Activated CD8-positive, alpha-beta T cell treated with anti-CD3 and anti-CD28 coated beads for 36 hours (primary cell): Measurements from ENCODE around the gene HSH2D. TPM values are rescaled to one million over a fixed set of nuclear protein-coding genes. Genes with fewer than 3 reads are reported as not detected.
"Not testable (repeated sequence)": the region's sequence is repeated elsewhere in the genome, so short reads cannot be mapped to it uniquely, and the experiment has no call there.

ENCODE experiments used
- ATAC-seq: fragments of 200-7000 bp; cut with Tn5 transposase; one replicate; pipeline ENCODE4 v1.10.0; 2021; ENCODE audit warnings: mild to moderate bottlenecking, moderate library complexity
- CTCF ChIA-PET: fragments of 350-600 bp; sonication (Branson Sonifier 250); formaldehyde crosslinking; loops from one replicate; lab custom pipeline; 2021; ENCODE audit warnings: antibody characterized with exemption; lab: Charles Lee
- POLR2A ChIA-PET: fragments of 350-600 bp; sonication (Branson Sonifier 250); formaldehyde crosslinking; loops from one replicate; lab custom pipeline; 2021; ENCODE audit warnings: antibody characterized with exemption; lab: Charles Lee
- DNase-seq: peaks from one replicate; pipeline ENCODE4 v3.0.0-alpha.2; 2020
- H3K27ac Mint-ChIP-seq: one replicate; pipeline ENCODE4 v1.8.0; 2021; ENCODE audit warnings: mild to moderate bottlenecking, mixed read lengths
- H3K27me3 Mint-ChIP-seq: one replicate; pipeline ENCODE4 v1.8.0; 2021; ENCODE audit warnings: mixed read lengths
- H3K36me3 Mint-ChIP-seq: one replicate; pipeline ENCODE4 v1.8.0; 2021; ENCODE audit warnings: low read depth, mixed read lengths
- H3K4me1 Mint-ChIP-seq: one replicate; pipeline ENCODE4 v1.8.0; 2021; ENCODE audit warnings: low read depth, mixed read lengths
- H3K4me3 Mint-ChIP-seq: one replicate; pipeline ENCODE4 v1.8.0; 2021; ENCODE audit warnings: mild to moderate bottlenecking, moderate library complexity, mixed read lengths
- H3K9me3 Mint-ChIP-seq: one replicate; pipeline ENCODE4 v1.8.0; 2021; ENCODE audit warnings: mixed read lengths
- intact Hi-C: fragments of 100-400 bp; cut with micrococcal nuclease; formaldehyde crosslinking; loops from one replicate; pipeline ENCODE4 v1.10.0; 2022
- total RNA-seq, 2 experiments: library from RNA; stranded (reverse); gene quantifications; one replicate each; pipeline ENCODE4 v1.2.3, GENCODE V29; 2021
- TF ChIP-seq, protein P1 (sequence below): fragments of 200-600 bp; IDR thresholded peaks from one replicate; pipeline ENCODE4 v1.8.0; 2022; ENCODE audit warnings: antibody characterized with exemption, mild to moderate bottlenecking

HSH2D gene
- total RNA-seq, 2 experiments from 2014 or later, result 23.5 to 25.5 TPM

DNA sequence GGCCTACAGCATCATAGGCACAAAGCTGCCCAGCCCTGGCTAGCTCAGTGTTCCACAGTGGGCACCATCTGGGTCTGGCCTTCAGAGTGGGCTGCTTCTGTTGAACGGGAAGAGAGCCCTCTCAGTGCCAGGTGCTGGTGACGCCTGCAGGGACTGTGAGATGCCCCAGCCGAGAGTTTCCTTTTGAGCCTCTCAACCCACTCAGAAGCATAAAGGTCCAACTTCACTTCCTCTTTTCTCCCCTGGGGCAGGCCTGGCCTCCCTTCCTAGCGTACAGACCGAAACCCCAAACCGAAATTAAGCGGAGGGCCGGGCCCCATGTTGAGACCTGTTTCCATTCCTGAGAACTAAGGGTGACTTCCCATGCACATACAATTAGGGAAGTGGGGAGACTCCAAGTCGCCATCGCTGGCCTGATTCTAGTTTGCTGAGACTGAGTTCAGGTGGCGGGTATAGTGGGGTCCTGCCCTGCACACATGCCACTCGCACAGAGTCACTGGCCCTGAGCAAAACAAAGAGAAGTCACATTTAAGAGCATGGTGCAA is 24.9 kb upstream of the HSH2D start:
- ChIA-PET CTCF (interaction anchor here (1.0 to 2.6 kb wide), 4 partner anchors 32 to 77 kb away, joined by 3 to 9 read pairs (median 5); no protein-coding TSS in a partner anchor), POLR2A (interaction anchor here (0.7 to 2.1 kb wide), 8 partner anchors 8 to 66 kb away, joined by 3 to 8 read pairs (median 3); partner anchors contain the start of genes FAM32A and HSH2D)
- peak; percentile 75 for ATAC-seq
- Mint-ChIP-seq H3K27ac (peak overlapping the region; percentile 93), H3K36me3 (peaks cover 54% of the 10 kb centered on the region), H3K27me3 (no peaks in the 10 kb centered on the region), H3K4me1 (peaks cover 56% of the 10 kb centered on the region), H3K9me3 (no peaks in the 10 kb centered on the region), H3K4me3 (peak overlapping the region; percentile 32)
- DNase-seq, result peak; percentile 70
- TF ChIP-seq, protein P1, sequence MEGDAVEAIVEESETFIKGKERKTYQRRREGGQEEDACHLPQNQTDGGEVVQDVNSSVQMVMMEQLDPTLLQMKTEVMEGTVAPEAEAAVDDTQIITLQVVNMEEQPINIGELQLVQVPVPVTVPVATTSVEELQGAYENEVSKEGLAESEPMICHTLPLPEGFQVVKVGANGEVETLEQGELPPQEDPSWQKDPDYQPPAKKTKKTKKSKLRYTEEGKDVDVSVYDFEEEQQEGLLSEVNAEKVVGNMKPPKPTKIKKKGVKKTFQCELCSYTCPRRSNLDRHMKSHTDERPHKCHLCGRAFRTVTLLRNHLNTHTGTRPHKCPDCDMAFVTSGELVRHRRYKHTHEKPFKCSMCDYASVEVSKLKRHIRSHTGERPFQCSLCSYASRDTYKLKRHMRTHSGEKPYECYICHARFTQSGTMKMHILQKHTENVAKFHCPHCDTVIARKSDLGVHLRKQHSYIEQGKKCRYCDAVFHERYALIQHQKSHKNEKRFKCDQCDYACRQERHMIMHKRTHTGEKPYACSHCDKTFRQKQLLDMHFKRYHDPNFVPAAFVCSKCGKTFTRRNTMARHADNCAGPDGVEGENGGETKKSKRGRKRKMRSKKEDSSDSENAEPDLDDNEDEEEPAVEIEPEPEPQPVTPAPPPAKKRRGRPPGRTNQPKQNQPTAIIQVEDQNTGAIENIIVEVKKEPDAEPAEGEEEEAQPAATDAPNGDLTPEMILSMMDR, result peak; percentile 14
- intact Hi-C loops, result no loop called here

DNA sequence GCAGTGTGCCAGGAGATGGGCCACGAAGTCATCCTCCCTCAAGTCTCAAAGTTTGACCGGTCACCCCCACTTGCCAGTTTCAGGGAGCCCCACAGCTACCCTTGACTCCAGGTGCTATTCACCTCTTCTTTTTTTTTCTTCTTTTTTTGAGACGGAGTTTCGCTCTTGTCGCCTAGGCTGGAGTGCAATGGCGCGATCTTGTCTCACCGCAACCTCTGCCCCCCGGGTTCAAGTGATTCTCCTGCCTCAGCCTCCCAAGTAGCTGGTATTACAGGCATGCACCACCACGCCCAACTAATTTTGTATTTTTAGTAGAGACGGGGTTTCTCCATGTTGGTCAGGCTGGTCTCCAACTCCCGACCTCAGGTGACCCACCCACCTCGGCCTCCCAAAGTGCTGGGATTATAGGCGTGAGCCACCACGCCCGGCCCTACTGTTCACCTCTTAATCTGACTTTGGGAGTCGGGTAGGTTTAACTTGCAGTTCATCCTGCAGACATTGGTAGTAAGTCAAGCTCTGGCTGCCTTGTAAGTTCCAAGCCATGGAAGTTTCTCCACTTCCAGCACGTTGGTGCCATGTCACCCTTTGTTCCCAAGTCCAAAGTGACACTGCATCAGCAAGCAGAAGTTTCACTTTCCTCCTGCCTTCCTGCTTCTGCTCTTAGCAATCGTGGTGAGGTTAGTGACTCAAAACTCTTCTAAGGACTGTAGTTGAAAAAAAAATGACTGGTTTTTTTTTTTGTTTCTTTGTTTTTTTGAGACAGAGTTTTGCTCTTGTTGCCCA is 24.2 kb upstream of the HSH2D start:
- TF ChIP-seq, protein P1, result peak; percentile 5
- Mint-ChIP-seq H3K4me1 (peaks cover 51% of the 10 kb centered on the region), H3K36me3 (peaks cover 52% of the 10 kb centered on the region), H3K27ac (peak overlapping the region; percentile 93), H3K4me3 (peak overlapping the region; percentile 32)
- POLR2A ChIA-PET, result interaction anchor here (0.6 to 2.1 kb wide), 10 partner anchors 9 to 976 kb away, joined by 3 to 8 read pairs (median 3); partner anchors contain the start of genes FAM32A and HSH2D
- DNase-seq, result peak; percentile 51
- intact Hi-C loops, H3K27me3 Mint-ChIP-seq, H3K9me3 Mint-ChIP-seq: not testable (repeated sequence)
- CTCF ChIA-PET, result interaction anchor here (0.8 to 2.6 kb wide), 2 partner anchors 57 to 78 kb away, joined by 3 to 9 read pairs; no protein-coding TSS in a partner anchor
- peak; percentile 49 for ATAC-seq

DNA sequence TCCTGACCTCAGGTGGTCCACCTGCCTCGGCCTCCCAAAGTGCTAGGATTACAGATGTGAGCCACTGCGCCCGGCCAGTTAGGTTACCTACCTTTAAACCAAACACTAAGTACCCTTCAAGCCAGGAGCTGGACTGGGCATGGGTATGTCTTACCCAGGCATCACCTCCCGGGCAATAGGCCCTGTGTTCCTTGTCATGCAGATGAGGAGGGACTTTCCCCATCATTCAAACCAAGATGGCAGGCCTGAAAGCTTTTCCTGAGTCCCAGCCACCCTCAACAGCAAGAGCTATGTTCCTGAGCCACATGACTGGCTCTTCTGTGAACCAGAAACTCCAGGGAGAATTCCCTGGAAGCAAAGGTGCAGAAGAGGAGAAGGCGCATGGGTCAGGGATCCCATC is 22.3 kb upstream of the HSH2D start:
- TF ChIP-seq, protein P1, result no peak
- H3K9me3 Mint-ChIP-seq, result no peaks in the 10 kb centered on the region
- intact Hi-C loops, result no loop called here
- no peak for ATAC-seq
- ChIA-PET POLR2A (interaction anchor here (0.8 to 1.2 kb wide), 3 partner anchors 34 to 494 kb away, joined by 3 to 4 read pairs (median 3); partner anchors contain the start of gene FAM32A), CTCF (interaction anchor here (0.6 to 1.5 kb wide), 4 partner anchors 20 to 80 kb away, joined by 3 to 4 read pairs (median 4); partner anchors contain the start of gene HSH2D)
- no peak overlapping the region for H3K4me3 Mint-ChIP-seq
- no peak for DNase-seq
- peaks cover 34% of the 10 kb centered on the region for H3K4me1 Mint-ChIP-seq
- H3K36me3 Mint-ChIP-seq, result peaks cover 52% of the 10 kb centered on the region
- no peak overlapping the region for H3K27ac Mint-ChIP-seq
- no peaks in the 10 kb centered on the region for H3K27me3 Mint-ChIP-seq

DNA sequence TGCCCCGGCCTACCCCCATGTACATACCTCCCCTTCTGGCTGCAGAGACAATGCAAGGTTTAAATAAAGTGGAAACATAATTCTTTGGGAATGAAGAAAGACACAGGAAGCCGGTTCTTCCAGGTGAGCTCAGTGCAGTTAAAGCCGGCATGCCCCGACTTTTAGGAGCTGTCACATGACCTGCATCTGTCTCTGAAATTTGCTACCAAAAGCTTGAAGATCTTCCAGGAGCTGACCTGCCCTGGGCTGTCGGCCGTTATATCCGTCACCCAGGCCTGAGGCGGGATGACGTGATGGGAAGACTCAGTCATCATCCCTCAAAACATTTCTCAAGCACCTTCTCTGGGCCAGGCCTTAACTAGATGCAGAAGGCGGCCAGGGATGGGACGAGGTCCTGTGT is 21.5 kb upstream of the HSH2D start:
- ATAC-seq (no peak), DNase-seq (no peak)
- Mint-ChIP-seq H3K4me1 (peaks cover 30% of the 10 kb centered on the region), H3K27ac (no peak overlapping the region), H3K9me3 (no peaks in the 10 kb centered on the region), H3K36me3 (peaks cover 58% of the 10 kb centered on the region), H3K27me3 (no peaks in the 10 kb centered on the region), H3K4me3 (no peak overlapping the region)
- ChIA-PET POLR2A (interaction anchor here (1.0 to 1.2 kb wide), 2 partner anchors 15 to 494 kb away, joined by 3 to 4 read pairs; no protein-coding TSS in a partner anchor), CTCF (interaction anchor here (0.8 to 1.5 kb wide), 4 partner anchors 19 to 64 kb away, joined by 3 to 4 read pairs (median 4); partner anchors contain the start of genes FAM32A and HSH2D)
- intact Hi-C loops, result no loop called here
- TF ChIP-seq, protein P1, result no peak
